Measurements from ENCODE around the gene KRT86.
"Not testable (repeated sequence)": the region's sequence is repeated elsewhere in the genome, so short reads cannot be mapped to it uniquely, and the experiment has no call there.

The KRT86 gene

DNA sequence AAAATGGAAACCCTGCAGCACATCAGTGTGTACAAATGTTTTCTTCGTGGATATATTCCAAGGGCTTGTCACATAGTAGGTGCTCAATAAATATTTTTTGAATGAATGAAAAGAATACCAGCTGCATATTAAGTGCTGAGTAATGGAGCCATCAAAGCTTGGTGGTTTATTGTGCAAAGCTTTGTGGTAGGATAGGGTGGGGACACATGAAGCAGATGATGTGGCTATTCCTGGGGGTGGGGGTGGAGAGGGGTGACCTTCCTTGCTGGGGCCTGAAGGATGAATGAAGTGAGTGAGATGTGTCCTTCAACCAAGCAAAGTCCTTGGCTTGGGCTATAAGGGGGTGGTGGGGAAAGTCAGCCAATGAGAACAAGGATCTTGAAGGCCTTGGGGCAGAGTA, 21.2 kb downstream of the KRT86 start:
- no peak for DNase-seq

DNA sequence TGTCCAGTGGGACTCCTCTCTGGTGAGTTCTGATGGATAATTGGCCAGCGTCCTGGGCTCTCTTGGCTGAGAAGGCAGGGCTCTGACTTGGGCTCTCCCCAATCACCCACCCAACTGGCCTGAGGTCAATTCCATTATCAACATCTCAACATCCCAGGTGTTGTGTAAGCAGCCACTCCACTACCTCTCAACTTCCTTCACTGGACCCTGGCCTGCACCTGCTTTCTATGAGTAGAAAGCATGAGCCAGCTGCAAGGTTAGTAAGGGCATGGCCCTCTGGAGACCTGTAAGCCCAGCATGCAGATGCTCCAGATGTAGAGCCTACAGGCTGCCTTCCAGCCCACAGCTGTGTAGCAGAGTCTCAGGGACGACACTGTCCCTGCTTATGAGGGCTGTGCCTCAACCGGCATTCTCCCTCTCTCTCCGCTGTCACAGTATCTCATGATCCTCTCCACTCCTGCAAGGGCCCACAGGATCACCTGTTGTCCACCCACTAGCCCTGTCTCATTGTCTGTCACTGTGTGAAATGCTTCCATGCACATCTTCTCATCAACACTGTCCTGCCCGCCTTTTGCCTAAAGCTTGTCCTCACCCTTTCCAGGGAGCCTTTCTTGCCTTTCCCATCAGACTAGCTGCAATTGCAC, 22.2 kb downstream of the KRT86 start:
- no peak for DNase-seq

DNA sequence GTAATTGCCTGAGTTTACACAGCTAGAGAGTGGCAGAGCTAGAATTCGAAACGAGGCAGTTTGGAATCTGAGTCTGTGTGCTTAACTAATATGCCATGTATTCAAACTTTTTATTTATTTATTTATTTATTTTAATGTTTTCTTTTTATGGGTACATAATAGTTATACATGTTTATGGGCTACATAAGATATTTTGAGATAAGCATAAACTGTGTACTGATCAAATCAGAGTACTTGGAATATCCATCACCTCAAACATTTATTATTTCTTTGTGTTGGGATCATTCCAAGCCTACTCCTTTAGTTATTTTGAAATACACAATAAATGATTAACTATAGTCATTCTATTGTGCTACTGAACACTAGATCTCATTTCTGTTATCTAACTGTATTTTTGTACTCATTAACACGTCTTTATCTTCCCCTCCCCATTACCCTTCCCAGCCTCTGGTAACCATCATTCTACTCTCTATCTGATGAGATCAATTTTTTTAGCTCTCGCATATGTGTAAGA, 24.3 kb downstream of the KRT86 start:
- DNase-seq = no peak

DNA sequence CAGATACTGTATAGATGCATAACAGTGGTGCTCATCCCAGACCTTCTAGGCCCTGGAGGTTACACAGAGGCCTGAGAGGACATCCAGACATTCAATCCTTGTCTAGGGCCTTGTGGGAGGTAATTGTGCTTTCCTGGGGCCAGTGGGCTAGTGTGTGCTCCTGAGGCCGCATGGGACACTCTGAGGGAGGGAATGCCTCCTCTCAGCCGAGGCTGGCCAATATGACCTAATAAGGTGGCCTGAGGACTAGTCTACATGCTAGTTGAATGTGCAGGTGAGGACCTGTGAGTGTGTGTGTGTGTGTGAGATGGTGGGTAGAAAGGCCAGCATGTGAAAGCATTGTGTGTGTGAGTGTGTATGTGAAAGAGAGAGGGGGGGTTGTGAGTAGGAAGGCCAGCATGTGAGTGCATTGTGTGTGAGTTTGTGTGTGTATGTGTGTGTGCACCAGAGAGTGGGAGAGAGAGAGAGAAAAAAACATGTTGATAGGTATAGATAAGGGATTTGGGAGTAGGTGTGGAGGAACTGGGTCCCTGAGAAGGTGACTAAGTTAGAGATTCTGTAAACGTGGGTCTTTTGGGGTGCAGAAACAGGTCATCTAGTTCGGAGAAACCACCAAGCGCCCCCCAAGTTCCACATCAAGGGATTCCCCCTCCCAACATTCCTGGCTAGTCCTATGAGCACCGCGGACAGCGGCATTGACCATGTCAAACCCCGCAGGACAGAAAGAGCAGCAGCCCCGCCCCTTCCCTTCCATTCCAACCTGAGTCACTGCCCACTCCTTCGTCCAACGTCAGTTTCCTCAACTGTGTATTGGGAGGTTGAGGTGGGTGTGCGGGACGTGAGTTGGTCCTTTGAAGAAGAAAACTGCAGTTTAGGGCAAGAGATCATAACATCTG, 26.6 kb downstream of the KRT86 start:
- no peak for DNase-seq

DNA sequence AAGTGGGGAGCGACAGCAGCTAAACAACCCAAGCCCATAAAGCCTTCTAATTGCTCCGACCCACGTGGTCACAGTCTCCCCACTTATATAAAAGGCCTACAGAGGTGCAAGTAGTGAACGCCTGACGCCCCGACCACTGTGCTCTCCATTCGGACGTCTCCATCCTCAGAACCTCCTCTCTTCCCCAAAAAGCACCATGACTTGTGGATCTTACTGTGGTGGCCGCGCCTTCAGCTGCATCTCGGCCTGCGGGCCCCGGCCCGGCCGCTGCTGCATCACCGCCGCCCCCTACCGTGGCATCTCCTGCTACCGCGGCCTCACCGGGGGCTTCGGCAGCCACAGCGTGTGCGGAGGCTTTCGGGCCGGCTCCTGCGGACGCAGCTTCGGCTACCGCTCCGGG, 27.3 kb downstream of the KRT86 start:
- not testable (repeated sequence) for DNase-seq

DNA sequence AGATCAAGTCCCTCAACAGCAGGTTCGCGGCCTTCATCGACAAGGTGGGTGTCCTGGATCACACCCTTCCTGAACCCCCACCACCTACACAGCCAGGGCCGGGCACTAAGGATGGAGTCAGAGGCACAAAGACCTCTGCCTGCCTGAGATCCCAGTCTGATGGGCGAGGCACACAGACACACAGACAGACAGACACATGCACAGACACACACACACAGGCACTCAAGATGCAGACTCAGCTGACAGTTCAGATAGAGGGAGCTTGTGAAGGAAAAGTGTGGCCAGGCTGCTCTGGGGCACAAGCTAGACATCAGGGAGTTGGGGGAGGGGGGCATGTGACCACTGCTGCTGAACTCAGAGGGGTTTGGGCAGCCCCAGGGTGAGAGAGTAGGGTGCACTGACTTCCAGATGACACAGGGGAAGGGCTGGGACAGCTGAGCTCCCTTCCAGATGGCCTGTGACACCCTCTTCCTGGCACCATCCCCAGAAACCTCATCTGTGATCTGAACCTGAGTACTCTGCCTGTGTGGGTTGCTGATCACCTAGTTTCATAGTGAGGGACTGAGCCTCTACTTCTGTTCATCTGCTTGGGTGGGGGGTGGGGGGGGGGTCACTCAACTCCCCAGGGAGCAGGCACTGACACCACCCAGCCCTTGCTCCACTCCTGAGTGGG, 27.9 kb downstream of the KRT86 start:
- DNase-seq = not testable (repeated sequence)

DNA sequence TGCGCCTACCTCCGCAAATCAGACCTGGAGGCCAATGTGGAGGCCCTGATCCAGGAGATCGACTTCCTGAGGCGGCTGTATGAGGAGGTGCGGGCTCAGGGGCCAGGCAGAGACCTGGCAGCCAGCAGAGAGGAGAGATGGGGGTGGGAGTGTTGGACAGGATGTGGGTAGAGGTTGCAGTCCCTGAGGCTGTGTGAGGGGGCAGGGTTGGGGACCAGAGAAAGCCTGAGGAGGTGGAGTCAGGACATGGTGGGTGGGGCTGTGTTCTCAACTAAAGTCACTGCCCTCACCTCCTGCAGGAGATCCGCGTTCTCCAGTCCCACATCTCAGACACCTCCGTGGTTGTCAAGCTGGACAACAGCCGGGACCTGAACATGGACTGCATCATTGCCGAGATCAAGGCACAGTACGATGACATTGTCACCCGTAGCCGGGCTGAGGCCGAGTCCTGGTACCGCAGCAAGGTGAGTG, 30.5 kb downstream of the KRT86 start:
- peak; percentile 7 to 26 for DNase-seq

DNA sequence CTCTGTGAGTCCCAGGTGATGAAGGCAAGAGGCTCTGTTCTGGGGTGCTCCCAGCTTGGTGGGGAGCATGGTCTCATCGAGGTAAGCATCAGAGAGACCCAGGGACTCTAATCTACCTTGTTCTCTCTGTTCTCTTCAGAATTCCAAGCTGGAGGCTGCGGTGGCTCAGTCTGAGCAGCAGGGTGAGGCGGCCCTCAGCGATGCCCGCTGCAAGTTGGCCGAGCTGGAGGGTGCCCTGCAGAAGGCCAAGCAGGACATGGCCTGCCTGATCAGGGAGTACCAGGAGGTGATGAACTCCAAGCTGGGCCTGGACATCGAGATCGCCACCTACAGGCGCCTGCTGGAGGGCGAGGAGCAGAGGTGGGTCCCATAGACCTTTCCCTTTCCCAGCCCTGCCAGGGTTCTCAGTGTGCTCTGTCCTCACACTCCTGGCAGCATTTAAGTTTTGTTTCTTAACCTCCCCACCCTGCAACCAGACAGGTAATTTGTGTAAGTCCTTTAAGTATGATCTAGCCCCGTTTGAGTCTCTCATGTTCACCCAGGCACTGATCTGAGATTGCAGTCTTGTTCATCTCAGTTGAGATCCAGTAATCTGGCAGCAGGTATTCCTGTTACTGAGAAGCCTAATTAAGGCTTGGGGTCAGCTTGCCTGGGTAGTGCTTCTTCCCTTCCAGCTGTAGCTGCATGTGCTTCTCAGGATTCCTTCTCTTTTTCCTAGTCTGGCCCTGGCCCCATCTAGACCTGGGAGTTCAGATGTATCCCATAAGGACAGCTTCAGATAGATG, 31.7 kb downstream of the KRT86 start:
- peak in 1 of 2 experiments; percentile 9 for DNase-seq

DNA sequence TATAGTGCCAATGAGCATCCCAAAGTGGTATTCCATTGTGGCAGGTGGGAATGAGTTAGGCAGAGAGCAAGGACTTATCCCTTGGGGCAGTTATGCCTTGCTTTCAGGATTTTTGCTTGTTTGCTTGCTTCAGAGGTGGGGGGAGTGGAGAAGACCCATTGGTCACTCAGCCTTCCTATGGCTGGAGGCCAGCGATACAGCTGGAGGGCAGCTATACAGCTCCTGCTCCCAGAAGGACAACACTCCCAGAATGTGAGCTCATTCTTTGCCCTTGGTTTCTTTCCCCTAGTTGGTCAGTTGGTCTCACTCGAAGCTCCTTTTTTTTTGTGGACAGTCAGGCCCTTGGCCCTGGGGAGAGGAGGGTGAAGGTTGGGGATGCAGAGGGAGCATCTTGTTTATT, 32.3 kb downstream of the KRT86 start:
- no peak for DNase-seq

DNA sequence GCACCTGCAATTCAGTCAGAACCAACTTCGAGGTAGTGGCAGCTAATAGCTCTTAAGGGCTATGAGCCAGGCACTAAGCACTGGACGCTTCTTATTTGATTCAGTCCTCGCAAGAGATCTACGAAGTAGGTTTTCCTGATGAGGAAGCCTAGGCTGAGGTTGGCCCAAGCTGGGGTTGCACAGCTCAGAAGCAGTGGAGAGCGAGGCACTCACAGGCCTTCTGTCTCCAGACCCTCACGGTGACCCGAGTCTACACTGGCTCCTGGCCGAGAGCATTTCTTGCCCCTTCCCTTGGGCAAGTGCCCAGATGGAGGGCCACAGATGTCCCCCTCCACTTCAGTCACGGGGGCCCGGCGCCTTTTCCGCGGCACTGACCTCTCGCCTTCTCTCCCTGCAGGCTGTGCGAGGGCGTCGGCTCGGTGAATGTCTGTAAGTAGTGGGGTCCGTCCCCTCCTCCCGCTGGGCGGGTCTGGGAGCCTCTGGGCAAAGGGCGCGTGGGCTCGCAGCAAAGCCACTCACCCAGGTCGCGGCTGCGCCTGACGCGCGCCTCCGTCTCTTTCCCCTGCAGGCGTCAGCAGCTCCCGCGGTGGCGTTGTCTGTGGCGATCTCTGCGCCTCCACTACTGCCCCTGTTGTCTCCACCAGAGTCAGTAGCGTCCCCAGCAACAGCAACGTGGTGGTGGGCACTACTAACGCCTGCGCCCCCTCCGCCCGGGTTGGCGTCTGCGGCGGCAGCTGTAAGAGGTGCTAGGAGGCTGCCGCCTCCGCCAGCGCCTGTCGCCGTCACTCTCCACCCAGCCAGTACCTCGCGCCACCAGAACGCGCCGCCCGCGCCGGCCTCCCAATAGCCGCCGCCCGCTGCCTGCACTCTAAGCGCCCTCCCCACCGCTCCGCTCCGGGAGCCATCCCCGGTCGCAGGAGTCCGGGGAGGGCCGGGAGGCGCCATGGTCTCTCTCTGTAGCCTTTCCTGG, 33.7 kb downstream of the KRT86 start:
- peak; percentile 51 to 58 for DNase-seq

DNA sequence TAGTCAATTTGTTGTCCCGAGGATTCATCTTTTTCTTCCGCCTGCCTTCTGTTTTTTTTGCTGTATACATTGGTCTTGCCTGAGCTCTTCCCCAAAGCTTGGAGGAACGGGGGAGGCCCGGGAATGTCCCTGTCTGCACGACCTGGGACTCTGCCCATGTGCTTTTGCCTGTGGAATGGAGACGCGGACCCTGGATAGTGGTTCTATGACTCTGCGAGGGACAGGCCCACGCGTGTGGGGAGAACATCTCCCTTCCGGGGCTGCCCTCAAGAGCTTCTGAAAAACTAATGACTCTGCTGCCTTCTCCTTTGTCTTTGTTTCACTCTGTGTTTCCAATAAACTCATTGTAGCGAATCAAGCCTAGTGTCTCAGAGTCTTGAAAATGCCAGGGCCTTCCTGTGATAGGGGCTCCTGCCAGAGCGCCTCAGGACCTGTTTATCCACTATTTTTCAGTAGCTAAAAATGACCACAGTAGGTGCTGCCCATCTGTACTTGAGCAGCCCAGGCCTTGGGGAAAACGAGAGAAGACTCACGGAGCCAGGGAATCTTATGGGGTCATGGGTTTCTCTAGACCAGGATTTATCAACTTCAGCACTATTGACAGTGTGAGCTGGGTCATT, 34.5 kb downstream of the KRT86 start:
- no peak for DNase-seq

DNA sequence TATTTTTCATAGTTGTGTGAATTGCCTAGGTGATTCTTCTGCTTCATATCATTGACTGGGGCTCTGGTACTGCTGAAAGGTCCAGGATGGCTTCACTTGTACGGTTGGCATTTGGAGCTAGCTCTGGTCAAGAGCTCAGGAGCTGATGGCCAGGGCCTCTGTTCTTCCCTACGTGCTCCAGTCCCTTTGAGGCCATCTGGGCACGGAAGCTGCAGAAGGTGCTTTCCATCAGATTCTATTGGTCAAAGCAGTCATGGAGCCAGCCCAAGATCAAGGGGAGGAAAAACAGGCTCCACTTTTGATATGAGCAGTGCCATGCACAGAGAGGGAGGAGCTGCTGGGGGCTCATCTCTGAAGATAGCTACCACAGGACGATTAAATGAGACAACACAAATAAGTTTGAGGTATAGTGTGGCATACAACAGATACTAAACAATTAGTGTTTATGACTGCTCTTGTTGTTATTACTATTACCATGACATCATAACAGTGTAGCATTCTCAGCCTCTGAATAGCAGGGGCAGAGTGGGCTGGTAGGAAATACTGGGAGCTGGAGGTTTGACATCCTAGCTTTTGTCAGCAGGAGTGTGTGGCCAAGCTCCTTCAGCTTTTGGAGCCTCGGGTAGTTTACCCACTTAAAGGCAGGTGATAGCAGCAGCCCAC, 36.3 kb downstream of the KRT86 start:
- no peak for DNase-seq

DNA sequence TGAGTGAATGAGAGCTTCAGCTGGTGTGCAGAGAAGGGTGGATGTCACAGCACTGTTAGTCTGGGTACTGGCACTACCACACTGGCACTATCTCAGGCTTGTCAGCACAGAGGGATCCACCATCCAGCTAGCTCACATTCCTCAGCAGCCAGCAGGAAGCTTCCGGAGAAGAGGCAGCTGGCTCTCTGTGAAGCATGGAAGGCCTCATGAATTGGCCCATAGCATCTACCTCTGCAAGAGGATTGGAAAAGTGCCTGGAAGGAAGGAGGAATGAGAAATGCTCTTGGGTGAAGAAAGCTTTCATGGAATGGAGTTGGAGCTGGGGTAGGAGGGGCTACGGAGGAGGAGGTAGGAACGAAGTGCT, 36.8 kb downstream of the KRT86 start:
- no peak for DNase-seq

DNA sequence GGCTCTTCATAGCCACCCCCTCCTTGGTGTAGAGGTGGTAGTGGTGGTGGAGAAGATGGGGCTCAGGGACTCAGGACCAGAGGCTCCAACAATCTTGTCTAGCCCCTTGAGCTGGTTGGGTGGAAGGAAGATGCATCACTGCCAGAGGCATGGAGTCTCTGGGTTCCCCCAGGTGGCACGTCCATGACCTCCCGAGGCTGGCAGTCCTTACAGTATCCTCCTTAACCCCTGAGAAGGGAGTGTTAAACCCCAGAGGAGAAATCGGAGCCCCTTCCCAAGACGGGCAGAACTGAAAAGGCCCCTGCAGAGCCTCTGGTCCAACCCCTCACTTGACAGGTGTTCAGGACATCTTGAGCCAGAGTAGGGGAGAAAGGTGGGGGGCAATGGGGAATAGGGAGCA, 37.6 kb downstream of the KRT86 start:
- DNase-seq = no peak

DNA sequence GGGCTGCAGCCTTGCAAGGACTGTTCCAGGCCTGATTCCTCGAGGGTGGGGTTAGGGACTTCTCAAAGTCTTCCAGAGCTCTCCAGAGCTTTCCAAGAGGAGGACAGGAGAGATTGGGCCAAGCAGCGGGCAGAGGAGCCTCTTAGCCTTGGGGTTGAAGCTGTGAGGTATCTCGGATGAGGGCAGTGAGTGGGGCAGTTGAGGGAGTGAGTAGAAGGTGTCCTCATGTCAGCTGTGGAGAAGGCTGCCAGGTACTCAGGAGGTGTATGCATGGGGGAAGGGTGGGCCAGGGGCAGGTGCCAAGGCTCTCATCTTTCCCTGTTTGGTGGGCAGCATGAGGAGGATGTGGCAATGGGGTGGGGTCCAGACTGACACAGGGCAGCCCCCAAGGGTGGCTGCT, 39.0 kb downstream of the KRT86 start:
- DNase-seq = no peak

DNA sequence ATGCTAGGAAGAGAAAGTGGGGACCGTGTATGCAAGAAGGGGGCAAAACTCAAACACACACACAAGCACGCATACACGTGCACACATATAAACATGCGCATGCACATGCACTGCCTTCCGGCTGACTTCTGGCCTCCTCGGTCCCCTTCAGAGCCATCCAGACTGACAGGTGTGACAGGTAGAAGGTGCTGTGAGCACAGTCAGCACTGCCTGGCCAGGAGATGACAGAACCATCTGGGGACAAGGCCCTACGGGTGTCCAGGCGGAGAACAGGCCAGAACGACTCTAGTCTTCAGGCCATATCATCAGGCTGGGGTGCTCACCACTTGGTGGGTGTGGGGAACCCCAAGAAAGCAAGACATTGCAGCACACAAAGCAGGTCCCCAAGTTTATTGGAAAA, 39.5 kb downstream of the KRT86 start:
- no peak for DNase-seq

DNA sequence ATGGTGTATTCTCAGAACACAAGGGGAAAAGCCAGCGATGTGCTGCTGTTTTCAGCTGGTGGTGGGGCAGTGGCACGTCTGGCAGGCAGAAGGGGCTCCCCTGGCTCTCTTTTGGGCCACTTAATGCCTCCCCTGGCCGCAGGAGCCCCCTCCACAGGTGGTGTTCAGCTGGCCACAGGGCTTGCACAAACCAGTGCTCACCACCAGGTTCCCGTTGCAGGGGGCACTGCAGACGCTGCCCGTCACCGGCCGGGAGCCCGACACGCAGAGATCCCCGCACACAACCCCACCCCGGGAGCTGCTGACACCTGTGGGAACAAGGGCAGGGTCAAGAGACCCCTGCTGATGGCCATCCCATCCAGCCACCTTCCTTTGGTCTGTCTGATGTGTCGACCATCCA, 40.1 kb downstream of the KRT86 start:
- DNase-seq = no peak

DNA sequence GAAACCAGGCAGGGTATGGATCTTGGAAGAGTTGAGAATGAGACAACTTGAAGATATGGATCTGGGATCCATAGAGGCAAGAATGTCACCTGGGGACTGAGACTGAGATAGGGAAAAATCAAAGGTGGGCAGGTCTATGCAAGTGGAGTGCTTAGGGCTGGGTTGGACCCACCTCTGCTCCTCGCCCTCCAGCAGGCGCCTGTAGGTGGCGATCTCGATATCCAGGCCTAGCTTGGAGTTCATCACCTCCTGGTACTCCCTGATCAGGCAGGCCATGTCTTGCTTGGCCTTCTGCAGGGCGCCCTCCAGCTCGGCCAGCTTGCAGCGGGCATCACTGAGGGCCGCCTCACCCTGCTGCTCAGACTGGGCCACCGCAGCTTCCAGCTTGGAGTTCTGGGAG, 41.3 kb downstream of the KRT86 start:
- peak; percentile 40 to 51 for DNase-seq

DNA sequence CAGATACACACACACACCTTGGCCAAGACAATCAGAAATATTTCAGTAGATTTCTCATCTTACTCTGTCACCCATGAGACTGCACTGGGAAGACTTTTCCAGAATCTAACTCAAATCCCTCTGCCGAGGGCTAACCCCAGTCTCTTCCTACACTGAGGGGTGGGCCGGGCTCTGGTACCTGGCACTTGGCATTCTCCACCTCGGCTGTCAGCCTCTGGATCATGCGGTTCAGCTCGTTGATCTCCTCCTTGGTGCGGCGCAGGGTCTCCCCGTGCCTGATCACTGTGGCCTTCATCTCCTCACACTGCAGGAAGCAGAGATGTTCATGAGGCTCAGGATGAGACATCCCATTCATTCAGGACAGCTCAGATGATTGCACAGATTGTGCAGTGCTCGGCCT, 41.8 kb downstream of the KRT86 start:
- no peak for DNase-seq

DNA sequence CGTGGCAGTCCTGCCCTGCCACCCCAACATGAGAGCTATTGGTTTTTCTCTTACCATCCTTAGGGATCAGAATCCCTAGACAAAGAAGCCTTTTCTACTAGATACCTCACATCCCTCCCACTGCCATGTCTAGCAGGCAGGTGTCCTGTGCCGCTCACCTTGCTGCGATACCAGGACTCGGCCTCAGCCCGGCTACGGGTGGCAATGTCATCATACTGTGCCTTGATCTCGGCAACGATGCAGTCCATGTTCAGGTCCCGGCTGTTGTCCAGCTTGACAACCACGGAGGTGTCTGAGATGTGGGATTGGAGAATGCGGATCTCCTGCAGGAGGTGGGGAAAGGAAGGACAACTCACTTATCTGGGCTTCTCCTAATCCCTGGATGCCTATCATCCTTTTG, 42.3 kb downstream of the KRT86 start:
- DNase-seq = no peak

Data from activated CD4-positive, alpha-beta T cell treated with anti-CD3 and anti-CD28 coated beads, Interleukin-2, amount 50 U/mL, for 48 hours (primary cell).